Measurements from ENCODE around the gene RELN. TPM values are rescaled to one million over a fixed set of nuclear protein-coding genes. Genes with fewer than 3 reads are reported as not detected.
"Not testable (repeated sequence)": the region's sequence is repeated elsewhere in the genome, so short reads cannot be mapped to it uniquely, and the experiment has no call there.

RELN gene
- total RNA-seq, 1 experiment from 2014 or later: 0.57 TPM

DNA sequence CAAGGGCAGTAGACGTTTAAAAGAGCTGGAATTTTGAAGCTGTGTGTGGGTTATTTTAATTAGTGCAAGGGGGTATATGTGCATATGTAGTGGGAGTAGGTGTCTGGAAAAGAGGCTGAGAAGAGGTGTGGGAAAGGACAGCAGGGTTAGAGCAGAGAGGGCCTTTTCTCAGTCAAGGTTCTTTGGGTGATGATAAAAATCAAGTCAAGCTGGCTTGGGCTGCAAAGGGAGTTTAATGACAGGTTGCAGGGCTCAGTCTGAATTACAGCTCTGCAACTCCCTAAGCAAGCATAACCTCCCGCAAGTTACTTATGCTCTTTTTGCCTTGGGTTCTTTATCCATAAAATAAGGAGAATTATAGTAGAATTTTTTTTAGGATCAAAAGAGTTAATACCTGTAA is 83.5 kb downstream of the RELN start:
- DNase-seq (ENCODE audit: extremely low read depth, low read depth): no peak

- no peak for DNase-seq (ENCODE audit: extremely low read depth, low read depth)
Measured at GRCh38 chr7:103902917-103903316, 86.5 kb downstream of the RELN start.

- DNase-seq (ENCODE audit: extremely low read depth, low read depth): not testable (repeated sequence)
Measured at GRCh38 chr7:103896826-103897225, 92.6 kb downstream of the RELN start.

DNA sequence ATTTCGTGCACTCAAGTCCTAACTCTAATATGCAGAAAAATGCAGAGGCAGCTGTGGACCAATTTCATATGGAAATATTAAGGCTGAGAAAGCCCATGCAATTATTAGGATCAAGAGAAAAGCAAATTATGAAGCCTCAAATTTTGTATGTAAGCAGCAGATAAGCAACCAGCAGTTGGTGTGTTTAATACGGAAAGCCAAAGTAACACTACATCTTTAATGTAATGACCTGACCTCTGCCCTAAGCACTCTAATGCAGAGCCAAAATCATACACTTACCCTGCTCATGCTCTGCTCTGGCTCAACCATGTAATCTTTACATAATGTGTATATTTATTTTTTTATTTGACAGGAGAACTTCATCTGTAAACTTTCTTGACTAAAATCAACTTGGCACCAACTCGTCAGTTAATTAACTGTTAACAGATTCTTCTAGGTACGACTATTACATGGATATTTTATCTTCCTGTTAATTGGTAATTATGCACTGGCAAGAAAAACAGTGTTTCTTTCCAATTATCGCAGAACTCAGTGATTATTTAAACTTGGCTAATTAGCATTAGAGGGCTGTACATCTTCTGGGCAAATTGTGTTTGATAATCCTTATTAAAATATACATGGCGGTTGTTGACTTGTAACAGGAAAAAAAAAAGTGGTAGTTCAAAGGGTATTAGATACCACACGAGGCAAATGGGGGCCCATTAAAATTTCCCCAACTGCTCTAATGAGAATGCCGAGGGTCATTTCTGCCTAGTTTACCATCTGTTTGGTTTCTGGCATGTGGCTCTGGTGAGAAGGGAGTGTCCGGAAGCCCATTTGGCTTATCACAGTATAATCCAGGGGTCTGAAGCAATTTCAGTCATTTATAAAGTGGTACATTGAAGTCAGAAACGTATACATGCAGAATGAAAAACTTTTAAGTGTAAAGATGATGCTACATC is 94.5 kb downstream of the RELN start:
- no peak for DNase-seq (ENCODE audit: extremely low read depth, low read depth)

- DNase-seq (ENCODE audit: extremely low read depth, low read depth): no peak
Measured at GRCh38 chr7:103893350-103893749, 96.1 kb downstream of the RELN start.

DNA sequence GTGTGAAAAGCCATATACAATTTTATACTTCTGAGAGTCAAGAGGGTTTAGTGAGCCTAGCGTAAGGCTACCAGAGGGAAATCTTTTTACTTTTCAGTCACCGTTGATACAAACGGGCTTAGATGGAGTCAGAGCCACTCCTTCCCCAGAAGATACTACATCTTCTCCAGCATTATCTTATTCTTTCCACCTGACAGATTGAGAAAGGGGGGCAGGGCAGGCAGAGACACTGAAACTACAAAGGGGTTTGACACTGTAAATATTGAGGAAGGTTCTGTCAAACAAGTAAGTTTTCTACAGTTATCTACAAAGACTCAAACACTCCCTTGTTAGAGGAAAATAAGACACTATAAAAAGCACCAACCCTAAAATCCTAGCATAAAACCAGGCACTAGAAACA is 100.0 kb downstream of the RELN start:
- no peak for DNase-seq (ENCODE audit: extremely low read depth, low read depth)

DNA sequence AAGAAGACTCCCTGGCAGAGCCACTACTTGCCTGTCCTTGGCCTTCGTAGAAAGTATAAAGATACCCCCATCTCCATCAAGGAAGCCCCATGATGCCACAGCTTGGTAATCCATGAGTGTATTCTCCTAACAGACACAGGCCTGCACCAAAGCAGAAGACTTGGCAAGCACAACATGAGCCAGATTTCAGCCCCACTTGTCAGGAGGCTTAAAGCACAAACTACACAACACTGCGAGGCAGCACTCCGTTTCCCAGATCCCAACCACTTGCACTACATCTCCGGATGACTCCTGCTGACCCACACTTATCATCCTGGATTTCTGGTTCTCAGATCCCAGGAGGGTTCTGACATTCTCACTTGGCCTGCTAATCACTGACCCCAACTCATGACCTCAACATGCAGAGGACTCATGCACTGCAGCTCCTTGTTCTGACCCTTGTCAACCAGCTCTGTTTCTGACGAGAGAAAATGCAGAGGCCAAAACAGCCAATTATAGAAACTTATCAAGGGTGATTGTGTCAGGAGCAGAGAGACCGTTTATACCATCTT is 100.8 kb downstream of the RELN start:
- no peak for DNase-seq (ENCODE audit: extremely low read depth, low read depth)

- DNase-seq (ENCODE audit: extremely low read depth, low read depth): no peak
Measured at GRCh38 chr7:103887853-103888602, 101.4 kb downstream of the RELN start.

GRCh38 chr7:103887050-103887449 is 102.4 kb downstream of the RELN start:
- DNase-seq (ENCODE audit: extremely low read depth, low read depth): no peak

DNA sequence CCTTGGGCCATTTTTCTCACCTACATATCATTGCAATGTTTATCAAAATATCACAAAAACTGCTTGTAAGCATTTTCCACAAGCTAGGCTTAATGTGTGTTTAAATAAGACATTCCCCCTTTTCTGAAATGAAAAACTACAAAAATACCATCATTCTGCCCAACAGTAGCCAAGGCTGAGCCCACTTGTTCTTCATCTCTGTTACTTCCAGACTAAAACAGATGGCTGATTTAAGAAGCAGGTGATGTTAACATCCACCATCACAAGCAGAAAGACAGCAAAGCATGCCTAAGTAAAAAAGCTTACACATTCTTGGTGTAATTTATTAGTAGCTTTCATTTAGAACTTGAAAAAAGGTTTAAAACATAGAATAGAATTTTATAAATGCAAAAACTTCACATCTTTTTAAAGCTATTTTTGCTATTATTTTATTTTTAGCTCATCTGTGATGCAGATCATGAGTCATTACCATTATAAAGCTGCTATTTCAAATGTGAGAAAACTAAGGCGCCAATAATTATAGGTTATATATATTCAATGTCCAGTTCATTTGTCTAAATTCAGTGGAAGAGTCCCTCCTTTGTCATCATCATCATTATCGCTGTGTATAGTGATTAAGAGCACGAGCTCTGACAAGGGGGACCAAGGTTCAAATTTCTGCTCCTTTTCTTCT is 109.4 kb downstream of the RELN start:
- no peak for DNase-seq (ENCODE audit: extremely low read depth, low read depth)

DNA sequence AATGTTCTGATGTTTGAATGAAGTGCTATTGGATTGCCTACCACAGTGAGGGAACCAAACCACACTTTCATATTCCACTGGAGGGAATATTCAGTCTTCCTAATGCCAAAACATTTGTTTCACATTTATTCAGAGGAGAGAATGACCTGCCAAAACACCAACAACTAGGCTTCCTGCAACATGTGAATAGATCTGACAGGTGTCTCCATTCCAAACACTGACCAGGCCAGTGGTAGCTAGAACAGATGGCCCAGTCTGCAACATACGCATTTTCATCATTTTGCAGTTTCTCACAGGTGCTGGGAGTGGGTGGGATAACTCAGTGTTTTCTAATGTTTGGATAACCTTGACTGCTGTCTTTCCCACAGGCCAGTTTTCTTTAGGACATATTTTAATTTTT is 110.0 kb downstream of the RELN start:
- no peak for DNase-seq (ENCODE audit: extremely low read depth, low read depth)

- no peak for DNase-seq (ENCODE audit: extremely low read depth, low read depth)
Measured at GRCh38 chr7:103877565-103877964, 111.9 kb downstream of the RELN start.

DNA sequence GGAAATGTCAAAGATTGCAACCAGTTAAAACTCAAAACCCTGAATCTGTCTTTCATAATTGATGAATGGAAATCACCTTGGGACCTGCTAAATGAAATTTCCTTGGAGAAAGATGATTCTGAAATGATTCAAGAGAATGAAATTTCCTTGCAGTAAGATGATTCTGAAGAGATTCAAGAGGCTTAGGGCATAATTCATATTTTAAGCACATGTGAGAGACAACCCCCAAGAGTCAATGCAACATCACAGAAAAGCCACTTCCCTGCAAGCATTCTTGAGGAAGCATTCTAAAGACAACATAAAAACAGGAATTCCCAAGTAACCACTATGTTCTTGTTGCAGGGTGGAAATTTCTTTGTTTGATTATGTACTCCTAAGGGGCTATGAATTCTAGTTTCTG is 113.7 kb downstream of the RELN start:
- no peak for DNase-seq (ENCODE audit: extremely low read depth, low read depth)

GRCh38 chr7:103871473-103871872 is 118.0 kb downstream of the RELN start:
- DNase-seq (ENCODE audit: extremely low read depth, low read depth): no peak

GRCh38 chr7:103870664-103871063 is 118.8 kb downstream of the RELN start:
- DNase-seq (ENCODE audit: extremely low read depth, low read depth): no peak

DNA sequence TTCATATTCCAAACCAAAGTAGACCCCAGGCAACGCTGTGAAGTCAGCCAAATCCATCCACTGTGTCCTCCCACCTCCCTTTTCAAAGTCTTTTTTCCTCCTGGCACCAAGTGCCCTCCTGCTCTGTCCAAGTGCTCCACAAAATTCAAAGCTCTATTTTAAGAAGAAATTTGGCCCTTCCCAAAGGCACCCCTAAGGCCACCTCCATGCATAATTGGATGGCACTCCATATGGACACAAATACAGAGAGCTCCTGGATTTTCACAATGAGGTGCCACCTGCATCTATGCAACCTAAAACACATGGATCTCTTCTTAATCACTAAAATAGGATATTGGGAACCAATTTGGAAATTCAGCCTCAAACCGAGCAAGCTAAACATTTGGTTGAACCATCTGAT is 121.6 kb downstream of the RELN start:
- DNase-seq (ENCODE audit: extremely low read depth, low read depth): no peak

DNA sequence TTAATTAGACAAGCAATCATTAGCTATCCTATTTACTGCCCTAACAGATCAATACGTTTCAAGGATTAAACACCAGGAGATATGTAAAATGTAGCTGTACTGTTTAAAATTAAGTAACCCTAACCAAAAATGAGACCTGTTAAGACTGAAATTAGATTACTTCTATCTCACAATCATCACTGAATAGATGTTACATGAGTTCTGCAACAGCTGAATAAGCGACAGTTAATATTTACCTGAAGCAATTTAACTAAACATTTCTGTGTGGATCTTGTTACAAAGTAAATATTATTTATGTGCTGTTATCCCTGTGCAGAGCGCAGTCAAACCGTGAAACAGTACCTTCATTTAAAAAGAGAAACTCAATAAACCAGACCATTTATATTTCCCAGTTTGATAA is 122.5 kb downstream of the RELN start:
- no peak for DNase-seq (ENCODE audit: extremely low read depth, low read depth)

- no peak for DNase-seq (ENCODE audit: extremely low read depth, low read depth)
Measured at GRCh38 chr7:103865442-103865841, 124.0 kb downstream of the RELN start.

DNA sequence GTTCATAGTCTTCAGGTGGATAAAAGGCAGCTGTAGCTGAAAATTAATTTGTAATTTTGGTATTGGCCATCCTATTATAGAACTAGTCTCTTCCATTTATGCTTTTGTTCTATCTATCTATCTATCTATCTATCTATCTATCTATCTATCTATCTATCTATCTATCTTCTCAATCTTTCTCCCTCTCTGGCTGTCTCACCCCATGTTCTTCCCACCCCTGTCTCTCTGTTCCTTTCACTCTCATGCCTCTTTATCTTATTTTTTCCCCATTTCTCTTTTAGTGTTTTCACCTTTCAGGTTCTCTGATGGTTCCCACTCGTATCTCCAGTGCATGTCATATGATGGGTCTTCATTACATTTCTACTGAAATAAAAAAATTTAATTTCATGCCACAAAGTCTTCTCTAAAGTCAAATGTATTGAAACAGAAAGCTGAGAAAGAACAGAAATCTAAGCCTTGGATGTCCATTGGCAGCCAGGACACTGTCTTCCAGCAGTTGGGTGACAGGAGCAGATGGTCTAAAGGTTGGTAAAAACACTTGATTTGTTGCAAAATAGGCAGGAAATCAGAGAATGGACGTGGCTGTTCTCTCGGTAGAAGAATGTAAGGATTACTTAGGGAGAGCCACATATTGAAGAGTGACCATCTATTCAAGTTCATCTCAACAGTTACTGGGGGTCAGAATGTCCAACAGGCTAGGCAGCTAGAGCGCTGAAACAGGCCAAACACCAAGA is 127.0 kb downstream of the RELN start:
- DNase-seq (ENCODE audit: extremely low read depth, low read depth): no peak

DNA sequence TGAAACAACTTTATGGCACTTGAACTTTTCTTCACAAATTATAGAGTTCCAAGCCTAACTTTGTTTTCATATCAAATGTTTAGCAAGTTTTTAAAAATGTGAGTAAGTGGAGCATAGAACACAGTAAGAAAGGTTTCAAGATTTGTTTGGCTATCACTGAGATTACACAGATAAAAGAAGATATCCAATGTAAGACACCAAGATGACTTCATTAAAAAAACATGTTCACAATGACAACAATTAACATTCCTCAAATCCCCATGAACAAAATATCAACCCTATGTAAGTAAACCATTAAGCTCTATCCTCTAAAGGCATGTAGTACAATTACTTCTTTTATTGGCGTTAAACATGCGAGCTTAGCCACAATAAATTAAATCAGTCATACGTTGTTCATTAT is 129.7 kb downstream of the RELN start:
- DNase-seq (ENCODE audit: extremely low read depth, low read depth): no peak
